Measurements from ENCODE around the gene DMGDH. TPM values are rescaled to one million over a fixed set of nuclear protein-coding genes. Genes with fewer than 3 reads are reported as not detected.

Gene DMGDH
- total and polyA plus RNA-seq, 2 donors: 0.99 to 1.1 TPM

- Histone ChIP-seq H3K36me3 (ENCODE audit: control insufficient read depth in 2 of 2, insufficient read depth in 2 of 2, low read length in 1 of 2) (no peaks in the 10 kb centered on the region), H3K9me3 (ENCODE audit: control insufficient read depth in 2 of 2, insufficient read depth in 1 of 2, low read length in 1 of 2) (no peaks in the 10 kb centered on the region), H3K4me3 (ENCODE audit: low read length in 2 of 2) (no peak overlapping the region), H3K27ac (ENCODE audit: low read depth in 1 of 2, low read length in 1 of 2) (no peak overlapping the region), H3K27me3 (ENCODE audit: control insufficient read depth in 2 of 2, insufficient read depth in 1 of 2, low read length in 1 of 2) (no peaks in the 10 kb centered on the region), H3K4me1 (ENCODE audit: control insufficient read depth in 2 of 2, insufficient read depth in 2 of 2, low read length in 2 of 2) (no peaks in the 10 kb centered on the region)
- WGBS: 93% methylated on average over 11 of the region's 11 CpGs
- DNase-seq (ENCODE audit: low read depth in 6 of 9, low spot score in 9 of 9): no peak
These were observed 38.6 kb downstream of the DMGDH start for GRCh38 chr5:79030663-79031484.

GRCh38 chr5:79025054-79025472, 44.4 kb downstream of the DMGDH start:
- Histone ChIP-seq H3K4me3 (ENCODE audit: low read length in 2 of 2) (no peak overlapping the region), H3K9me3 (ENCODE audit: control insufficient read depth in 2 of 2, insufficient read depth in 1 of 2, low read length in 1 of 2) (no peaks in the 10 kb centered on the region), H3K27me3 (ENCODE audit: control insufficient read depth in 2 of 2, insufficient read depth in 1 of 2, low read length in 1 of 2) (peaks cover 0 to 4% of the 10 kb centered on the region in 2 donors), H3K27ac (ENCODE audit: low read depth in 1 of 2, low read length in 1 of 2) (no peak overlapping the region), H3K36me3 (ENCODE audit: control insufficient read depth in 2 of 2, insufficient read depth in 2 of 2, low read length in 1 of 2) (no peaks in the 10 kb centered on the region), H3K4me1 (ENCODE audit: control insufficient read depth in 2 of 2, insufficient read depth in 2 of 2, low read length in 2 of 2) (peaks cover 0 to 3% of the 10 kb centered on the region in 2 donors)
- WGBS: 17% methylated on average over 13 of the region's 13 CpGs
- DNase-seq (ENCODE audit: low read depth in 6 of 9, low spot score in 9 of 9): peak; percentile 14 to 69 (median 40)

- no peak overlapping the region for H3K27ac ChIP-seq (ENCODE audit: low read depth in 1 of 2, low read length in 1 of 2)
- H3K4me1 ChIP-seq (ENCODE audit: control insufficient read depth in 2 of 2, insufficient read depth in 2 of 2, low read length in 2 of 2): peaks cover 0 to 3% of the 10 kb centered on the region in 2 donors
- DNase-seq (ENCODE audit: low read depth in 6 of 9, low spot score in 9 of 9): no peak
- no peak overlapping the region for H3K4me3 ChIP-seq (ENCODE audit: low read length in 2 of 2)
- no peaks in the 10 kb centered on the region for H3K36me3 ChIP-seq (ENCODE audit: control insufficient read depth in 2 of 2, insufficient read depth in 2 of 2, low read length in 1 of 2)
- H3K27me3 ChIP-seq (ENCODE audit: control insufficient read depth in 2 of 2, insufficient read depth in 1 of 2, low read length in 1 of 2): peaks cover 0 to 4% of the 10 kb centered on the region in 2 donors
- WGBS: 96% methylated on average over 1 of the region's 1 CpG
- no peaks in the 10 kb centered on the region for H3K9me3 ChIP-seq (ENCODE audit: control insufficient read depth in 2 of 2, insufficient read depth in 1 of 2, low read length in 1 of 2)
These were observed 45.5 kb downstream of the DMGDH start for GRCh38 chr5:79023947-79024346.

GRCh38 chr5:79023348-79023747, 46.1 kb downstream of the DMGDH start:
- no peak for DNase-seq (ENCODE audit: low read depth in 6 of 9, low spot score in 9 of 9)

GRCh38 chr5:79022771-79023170, 46.7 kb downstream of the DMGDH start:
- WGBS: 95% methylated on average over 2 of the region's 2 CpGs
- no peak for DNase-seq (ENCODE audit: low read depth in 6 of 9, low spot score in 9 of 9)
- H3K27ac ChIP-seq (ENCODE audit: low read depth in 1 of 2, low read length in 1 of 2): no peak overlapping the region

More at GRCh38 chr5:79023348-79023747, 46.1 kb downstream of the DMGDH start:
- 99% methylated on average over 1 of the region's 1 CpG for WGBS
- H3K4me1 ChIP-seq (ENCODE audit: control insufficient read depth in 2 of 2, insufficient read depth in 2 of 2, low read length in 2 of 2): peaks cover 0 to 3% of the 10 kb centered on the region in 2 donors
- peaks cover 0 to 4% of the 10 kb centered on the region in 2 donors for H3K27me3 ChIP-seq (ENCODE audit: control insufficient read depth in 2 of 2, insufficient read depth in 1 of 2, low read length in 1 of 2)
- H3K36me3 ChIP-seq (ENCODE audit: control insufficient read depth in 2 of 2, insufficient read depth in 2 of 2, low read length in 1 of 2): no peaks in the 10 kb centered on the region
- no peaks in the 10 kb centered on the region for H3K9me3 ChIP-seq (ENCODE audit: control insufficient read depth in 2 of 2, insufficient read depth in 1 of 2, low read length in 1 of 2)
- H3K27ac ChIP-seq (ENCODE audit: low read depth in 1 of 2, low read length in 1 of 2): no peak overlapping the region
- no peak overlapping the region for H3K4me3 ChIP-seq (ENCODE audit: low read length in 2 of 2)

GRCh38 chr5:79021753-79022152, 47.7 kb downstream of the DMGDH start:
- Histone ChIP-seq H3K27ac (ENCODE audit: low read depth in 1 of 2, low read length in 1 of 2) (no peak overlapping the region), H3K4me1 (ENCODE audit: control insufficient read depth in 2 of 2, insufficient read depth in 2 of 2, low read length in 2 of 2) (peaks cover 0 to 3% of the 10 kb centered on the region in 2 donors), H3K9me3 (ENCODE audit: control insufficient read depth in 2 of 2, insufficient read depth in 1 of 2, low read length in 1 of 2) (no peaks in the 10 kb centered on the region), H3K36me3 (ENCODE audit: control insufficient read depth in 2 of 2, insufficient read depth in 2 of 2, low read length in 1 of 2) (no peaks in the 10 kb centered on the region), H3K27me3 (ENCODE audit: control insufficient read depth in 2 of 2, insufficient read depth in 1 of 2, low read length in 1 of 2) (peaks cover 0 to 4% of the 10 kb centered on the region in 2 donors), H3K4me3 (ENCODE audit: low read length in 2 of 2) (no peak overlapping the region)
- DNase-seq (ENCODE audit: low read depth in 6 of 9, low spot score in 9 of 9): no peak
- 78% methylated on average over 4 of the region's 4 CpGs for WGBS

More at GRCh38 chr5:79022771-79023170, 46.7 kb downstream of the DMGDH start:
- H3K36me3 ChIP-seq (ENCODE audit: control insufficient read depth in 2 of 2, insufficient read depth in 2 of 2, low read length in 1 of 2): no peaks in the 10 kb centered on the region
- H3K4me1 ChIP-seq (ENCODE audit: control insufficient read depth in 2 of 2, insufficient read depth in 2 of 2, low read length in 2 of 2): peaks cover 0 to 3% of the 10 kb centered on the region in 2 donors
- no peak overlapping the region for H3K4me3 ChIP-seq (ENCODE audit: low read length in 2 of 2)
- peaks cover 0 to 4% of the 10 kb centered on the region in 2 donors for H3K27me3 ChIP-seq (ENCODE audit: control insufficient read depth in 2 of 2, insufficient read depth in 1 of 2, low read length in 1 of 2)
- no peaks in the 10 kb centered on the region for H3K9me3 ChIP-seq (ENCODE audit: control insufficient read depth in 2 of 2, insufficient read depth in 1 of 2, low read length in 1 of 2)

- 24% methylated on average over 14 of the region's 14 CpGs for WGBS
- peak; percentile 11 to 61 (median 26) for DNase-seq (ENCODE audit: low read depth in 6 of 9, low spot score in 9 of 9)
- peaks cover 0 to 4% of the 10 kb centered on the region in 2 donors for H3K27me3 ChIP-seq (ENCODE audit: control insufficient read depth in 2 of 2, insufficient read depth in 1 of 2, low read length in 1 of 2)
These were observed 48.5 kb downstream of the DMGDH start for GRCh38 chr5:79020861-79021561.

GRCh38 chr5:79014631-79015030, 54.8 kb downstream of the DMGDH start:
- WGBS: 100% methylated on average over 2 of the region's 2 CpGs
- H3K27ac ChIP-seq (ENCODE audit: low read depth in 1 of 2, low read length in 1 of 2): no peak overlapping the region

More at GRCh38 chr5:79020861-79021561, 48.5 kb downstream of the DMGDH start:
- H3K27ac ChIP-seq (ENCODE audit: low read depth in 1 of 2, low read length in 1 of 2): no peak overlapping the region
- H3K9me3 ChIP-seq (ENCODE audit: control insufficient read depth in 2 of 2, insufficient read depth in 1 of 2, low read length in 1 of 2): no peaks in the 10 kb centered on the region
- no peak overlapping the region for H3K4me3 ChIP-seq (ENCODE audit: low read length in 2 of 2)
- H3K36me3 ChIP-seq (ENCODE audit: control insufficient read depth in 2 of 2, insufficient read depth in 2 of 2, low read length in 1 of 2): no peaks in the 10 kb centered on the region
- peaks cover 0 to 3% of the 10 kb centered on the region in 2 donors for H3K4me1 ChIP-seq (ENCODE audit: control insufficient read depth in 2 of 2, insufficient read depth in 2 of 2, low read length in 2 of 2)

GRCh38 chr5:79011869-79012268, 57.6 kb downstream of the DMGDH start:
- Histone ChIP-seq H3K4me3 (ENCODE audit: low read length in 2 of 2) (no peak overlapping the region), H3K4me1 (ENCODE audit: control insufficient read depth in 2 of 2, insufficient read depth in 2 of 2, low read length in 2 of 2) (no peaks in the 10 kb centered on the region), H3K9me3 (ENCODE audit: control insufficient read depth in 2 of 2, insufficient read depth in 1 of 2, low read length in 1 of 2) (no peaks in the 10 kb centered on the region), H3K27ac (ENCODE audit: low read depth in 1 of 2, low read length in 1 of 2) (no peak overlapping the region), H3K36me3 (ENCODE audit: control insufficient read depth in 2 of 2, insufficient read depth in 2 of 2, low read length in 1 of 2) (no peaks in the 10 kb centered on the region), H3K27me3 (ENCODE audit: control insufficient read depth in 2 of 2, insufficient read depth in 1 of 2, low read length in 1 of 2) (no peaks in the 10 kb centered on the region)
- DNase-seq (ENCODE audit: low read depth in 6 of 9, low spot score in 9 of 9): no peak

More at GRCh38 chr5:79014631-79015030, 54.8 kb downstream of the DMGDH start:
- DNase-seq (ENCODE audit: low read depth in 6 of 9, low spot score in 9 of 9): no peak
- Histone ChIP-seq H3K9me3 (ENCODE audit: control insufficient read depth in 2 of 2, insufficient read depth in 1 of 2, low read length in 1 of 2) (no peaks in the 10 kb centered on the region), H3K4me3 (ENCODE audit: low read length in 2 of 2) (no peak overlapping the region), H3K36me3 (ENCODE audit: control insufficient read depth in 2 of 2, insufficient read depth in 2 of 2, low read length in 1 of 2) (no peaks in the 10 kb centered on the region), H3K4me1 (ENCODE audit: control insufficient read depth in 2 of 2, insufficient read depth in 2 of 2, low read length in 2 of 2) (no peaks in the 10 kb centered on the region), H3K27me3 (ENCODE audit: control insufficient read depth in 2 of 2, insufficient read depth in 1 of 2, low read length in 1 of 2) (no peaks in the 10 kb centered on the region)
